ENCODE data around the gene NAGPA.
"Not testable (repeated sequence)": the region's sequence is repeated elsewhere in the genome, so short reads cannot be mapped to it uniquely, and the experiment has no call there.

NAGPA gene

GRCh38 chr16:5033256-5034166 is at the start of gene NAGPA:
TSS of gene NAGPA (minus strand) at chr16:5033935. CDS start at chr16:5033914, 21 bp downstream.
- DNase-seq: peak; percentile 18

GRCh38 chr16:5080996-5081395 is 47.3 kb upstream of the NAGPA start:
- DNase-seq: not testable (repeated sequence)

GRCh38 chr16:5080461-5080860 is 46.7 kb upstream of the NAGPA start:
- DNase-seq: not testable (repeated sequence)

GRCh38 chr16:5078626-5079025 is 44.9 kb upstream of the NAGPA start:
- DNase-seq: no peak

- DNase-seq: no peak
These were observed 43.6 kb upstream of the NAGPA start for GRCh38 chr16:5077304-5077703.

GRCh38 chr16:5075637-5076036 is 41.9 kb upstream of the NAGPA start:
- DNase-seq: no peak

GRCh38 chr16:5073771-5074170 is 40.0 kb upstream of the NAGPA start:
- DNase-seq: not testable (repeated sequence)

GRCh38 chr16:5073279-5073629 is 39.5 kb upstream of the NAGPA start:
- no peak for DNase-seq

- DNase-seq: no peak
These were observed 38.9 kb upstream of the NAGPA start for GRCh38 chr16:5072334-5073278.

GRCh38 chr16:5071681-5072333 is 38.1 kb upstream of the NAGPA start, which contains the start of gene ALG1:
TSS of gene ALG1 (plus strand) at chr16:5071843. CDS start at chr16:5071850, 7 bp downstream.
- DNase-seq: peak; percentile 24

GRCh38 chr16:5071341-5071680 is 37.6 kb upstream of the NAGPA start:
- DNase-seq: no peak

GRCh38 chr16:5070431-5071186 is 36.9 kb upstream of the NAGPA start:
- DNase-seq: no peak

- no peak for DNase-seq
These were observed 36.1 kb upstream of the NAGPA start for GRCh38 chr16:5069854-5070253.

GRCh38 chr16:5069048-5069447 is 35.3 kb upstream of the NAGPA start:
- no peak for DNase-seq

- no peak for DNase-seq
These were observed 32.8 kb upstream of the NAGPA start for GRCh38 chr16:5066511-5066910.

GRCh38 chr16:5065813-5066212 is 32.1 kb upstream of the NAGPA start, which contains the start of gene C16orf89:
TSS of gene C16orf89 (minus strand) at chr16:5065956. CDS start at chr16:5065908, 48 bp downstream.
- no peak for DNase-seq

- no peak for DNase-seq
These were observed 31.6 kb upstream of the NAGPA start for GRCh38 chr16:5065326-5065725.

- DNase-seq: no peak
These were observed 31.2 kb upstream of the NAGPA start for GRCh38 chr16:5064915-5065314.

- DNase-seq: no peak
These were observed 29.3 kb upstream of the NAGPA start for GRCh38 chr16:5062790-5063765.

GRCh38 chr16:5062051-5062450 is 28.3 kb upstream of the NAGPA start:
- DNase-seq: no peak

GRCh38 chr16:5060073-5060641 is 26.4 kb upstream of the NAGPA start:
- no peak for DNase-seq
